ENCODE results near the gene BIN2. TPM values are rescaled to one million over a fixed set of nuclear protein-coding genes. Genes with fewer than 3 reads are reported as not detected.

Gene BIN2
- total and polyA plus RNA-seq, 10 of the 15 experiments (the other 5 are each of a cell fraction or from before 2014, with no cell fraction given) = 8.6 to 42.9 (median 32.1) TPM

GRCh38 chr12:51270067-51270950, 53.7 kb downstream of the BIN2 start, which contains the start of gene SMAGP (continued):
- TF ChIP-seq IRF5 (IDR thresholded peaks at IDR 0.05; ENCODE audit: borderline replicate concordance) (no peak), SPI1 (IDR thresholded peaks at IDR 0.05; ENCODE audit: borderline replicate concordance, insufficient read depth, low read depth, low read length) (peak; percentile 72), E2F8 (IDR thresholded peaks at IDR 0.05; ENCODE audit: low read depth, partially characterized antibody) (no peak), BHLHE40 (IDR thresholded peaks at IDR 0.05; ENCODE audit: borderline replicate concordance in 1 of 2, low read depth in 2 of 2, low read length in 1 of 2) (peak; percentile 71 to 91; a peak in 3 of 4 replicates), SMC3 (IDR thresholded peaks at IDR 0.05; ENCODE audit: borderline replicate concordance, low read length) (no peak), PBX3 (IDR thresholded peaks at IDR 0.05; ENCODE audit: insufficient replicate concordance, low read depth, low read length) (no peak), HDGF (IDR thresholded peaks at IDR 0.05) (no peak), REST (IDR thresholded peaks at IDR 0.05; ENCODE audit: low read depth, low read length) (no peak), SMAD1 (IDR thresholded peaks at IDR 0.05; ENCODE audit: low read depth, partially characterized antibody) (no peak), MXI1 (IDR thresholded peaks at IDR 0.05; ENCODE audit: low read depth, low read length) (no peak), ZNF687 (IDR thresholded peaks at IDR 0.05) (no peak), GABPA (IDR thresholded peaks at IDR 0.05; ENCODE audit: low read depth) (no peak)
